ENCODE measurements around the gene TMC8.

TMC8 gene

GRCh38 chr17:78168242-78168902 lies 37.8 kb downstream of the TMC8 start, which contains the start of gene SYNGR2 (continued):
- TF ChIP-seq GFI1B (tag by site-specific recombination; IDR thresholded peaks at IDR 0.05) (no peak), SETDB1 (IDR thresholded peaks at IDR 0.05; ENCODE audit: insufficient read length, low read length) (no peak), ZNF707 (tag by site-specific recombination; IDR thresholded peaks at IDR 0.05) (no peak), ZNF394 (tag by site-specific recombination; IDR thresholded peaks at IDR 0.05; ENCODE audit: borderline replicate concordance) (no peak), GLIS1 (tag by site-specific recombination; IDR thresholded peaks at IDR 0.05) (no peak), GLI4 (tag by site-specific recombination; IDR thresholded peaks at IDR 0.05) (0 out of 2 replicates have a peak, but pooled peaks have one; percentile 66), GLIS2 (tag by site-specific recombination; IDR thresholded peaks at IDR 0.05) (peak; percentile 74; the same call in 1 of the 2 replicates), ZNF248 (tag by site-specific recombination; IDR thresholded peaks at IDR 0.05) (no peak), ZNF660 (tag by site-specific recombination; IDR thresholded peaks at IDR 0.05) (peak; percentile 93), SP3 (tag by site-specific recombination; IDR thresholded peaks at IDR 0.05) (peak; percentile 86), AEBP2 (tag by site-specific recombination; IDR thresholded peaks at IDR 0.05; ENCODE audit: borderline replicate concordance) (no peak), ZNF19 (tag by site-specific recombination; IDR thresholded peaks at IDR 0.05; ENCODE audit: low read depth) (no peak)

- POLR2A ChIA-PET = interaction anchor here (0.6 to 4.6 kb wide), 10 partner anchors 9 to 84 kb away, joined by 3 to 47 read pairs (median 5); partner anchors contain the start of genes AFMID and TK1
- Histone ChIP-seq H3K4me3 (ENCODE audit: low read depth, low read length) (peak overlapping the region; percentile 67), H3K27ac (ENCODE audit: extremely low read depth, low read depth, low read length) (peak overlapping the region; percentile 78; the same call in 1 of the 2 replicates), H3K4me1 (ENCODE audit: control insufficient read depth, insufficient read depth, low read length) (no peaks in the 10 kb centered on the region; the same call in 1 of the 2 replicates), H3K9me3 (ENCODE audit: control insufficient read depth, insufficient read depth, low read depth, low read length) (no peaks in the 10 kb centered on the region), H3K36me3 (ENCODE audit: control insufficient read depth in 2 of 2, insufficient read depth in 1 of 2, low read length in 2 of 2) (peaks cover 6 to 40% of the 10 kb centered on the region in 2 experiments; a peak in 2 of 3 replicates)
- CTCF ChIA-PET = interaction anchor here (0.5 to 1.9 kb wide), 9 partner anchors 10 to 84 kb away, joined by 3 to 17 read pairs (median 4); partner anchors contain the start of genes AFMID and TK1
- peak; percentile 65; the same call in 1 of the 2 replicates for TF ChIP-seq ZBTB17 (tag by site-specific recombination; IDR thresholded peaks at IDR 0.05)
- no peak for TF ChIP-seq ZNF114 (tag by site-specific recombination; IDR thresholded peaks at IDR 0.05)
- no peak for TF ChIP-seq ZNF830 (tag by site-specific recombination; IDR thresholded peaks at IDR 0.05; ENCODE audit: low read depth)
- TF ChIP-seq ZBTB6 (tag by site-specific recombination; IDR thresholded peaks at IDR 0.05) = 0 out of 2 replicates have a peak, but pooled peaks have one; percentile 4
- peak; percentile 73 for TF ChIP-seq PATZ1 (tag by site-specific recombination; IDR thresholded peaks at IDR 0.05)
- peak; percentile 66 for TF ChIP-seq KLF8 (tag by site-specific recombination; IDR thresholded peaks at IDR 0.05)
- no peak for TF ChIP-seq ZNF514 (tag by site-specific recombination; IDR thresholded peaks at IDR 0.05)
- TF ChIP-seq SCRT1 (tag by site-specific recombination; IDR thresholded peaks at IDR 0.05; ENCODE audit: borderline replicate concordance) = no peak
- TF ChIP-seq ZNF423 (tag by site-specific recombination; IDR thresholded peaks at IDR 0.05) = peak; percentile 52; the same call in 1 of the 2 replicates
- no peak for TF ChIP-seq ZFP37 (tag by site-specific recombination; IDR thresholded peaks at IDR 0.05)
- TF ChIP-seq ZNF146 (tag by site-specific recombination; IDR thresholded peaks at IDR 0.05) = no peak
- no peak for TF ChIP-seq ZNF169 (tag by site-specific recombination; IDR thresholded peaks at IDR 0.05)
- TF ChIP-seq ZNF214 (tag by site-specific recombination; IDR thresholded peaks at IDR 0.05; ENCODE audit: borderline replicate concordance) = no peak
- peak; percentile 6 for TF ChIP-seq ZBTB20 (tag by site-specific recombination; IDR thresholded peaks at IDR 0.05)
- TF ChIP-seq EGR2 (tag by site-specific recombination; IDR thresholded peaks at IDR 0.05; ENCODE audit: low read depth) = peak; percentile 61
- no peak for TF ChIP-seq SCRT2 (tag by site-specific recombination; IDR thresholded peaks at IDR 0.05)
- 0 out of 2 replicates have a peak, but pooled peaks have one; percentile 36 for TF ChIP-seq ZEB2 (tag by site-specific recombination; IDR thresholded peaks at IDR 0.05)
- peak; percentile 78 for TF ChIP-seq ZBTB48 (tag by site-specific recombination; IDR thresholded peaks at IDR 0.05)
- TF ChIP-seq ZNF184 (tag by site-specific recombination; IDR thresholded peaks at IDR 0.05) = no peak
- TF ChIP-seq ZSCAN16 (tag by site-specific recombination; IDR thresholded peaks at IDR 0.05) = no peak
- TF ChIP-seq ZNF677 (tag by site-specific recombination; IDR thresholded peaks at IDR 0.05) = no peak
Observed at GRCh38 chr17:78168903-78169793, 38.6 kb downstream of the TMC8 start.
